Stimulated activated CD8-positive, alpha-beta memory T cell treated with anti-CD3 and anti-CD28 coated beads, Interleukin-7, amount 100 ng/mL, for 4 hours (primary cell): ENCODE measurements around the gene PCYOX1L.

Experiments
- DNase-seq, 2 donors: peaks; one replicate each; pipeline ENCODE4 v3.0.0-alpha.2; 2020; ENCODE audit warnings: low read depth in 2 of 2

PCYOX1L gene

DNA sequence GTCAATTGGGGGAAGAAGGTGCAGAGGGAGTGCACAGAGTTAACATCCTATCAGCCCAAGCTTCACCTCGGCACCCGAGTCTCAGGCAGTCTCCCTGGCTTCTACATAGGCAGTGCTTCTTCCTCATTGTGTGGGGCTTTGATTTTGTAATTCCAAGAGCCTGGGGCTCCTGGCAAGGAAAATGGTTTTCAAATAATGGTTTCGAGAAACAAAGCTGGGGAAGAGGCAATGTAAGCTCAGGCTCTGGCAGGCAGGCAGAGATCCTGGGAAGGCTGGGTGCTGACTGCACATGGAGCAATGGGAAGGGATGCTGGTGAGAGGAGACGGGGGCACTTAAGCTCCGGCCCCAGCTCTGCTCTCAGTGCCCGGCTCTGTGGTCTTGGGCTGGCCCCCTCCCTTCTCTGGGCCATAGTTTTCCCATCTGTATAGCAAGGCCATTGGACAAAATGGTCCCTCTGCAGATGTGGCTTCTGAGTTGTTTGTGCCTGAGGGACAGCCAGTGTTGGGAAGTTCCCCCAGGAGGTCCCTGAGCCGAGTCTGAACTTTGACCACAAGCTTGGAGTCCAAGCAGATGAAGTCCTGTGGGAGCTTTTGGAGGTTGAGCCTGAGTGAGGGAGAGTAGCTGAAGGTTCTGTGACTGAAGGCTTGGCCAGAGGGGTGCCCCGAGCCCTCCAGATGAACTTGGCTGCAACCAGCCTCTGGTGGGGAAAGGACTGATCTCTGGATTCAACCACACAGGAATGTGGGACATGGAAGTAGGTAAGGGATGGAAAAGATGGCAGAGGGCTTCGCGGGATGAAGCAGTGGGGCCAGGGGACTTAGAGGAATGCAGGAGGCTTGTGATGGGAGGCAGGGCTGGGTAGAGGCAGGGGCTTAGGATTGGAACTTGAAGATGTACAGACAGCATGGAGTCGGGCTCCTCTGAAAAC lies 49.7 kb downstream of the PCYOX1L start:
- DNase-seq: no peak

GRCh38 chr5:149408252-149409099 lies 50.6 kb downstream of the PCYOX1L start:
- DNase-seq: no peak

GRCh38 chr5:149409268-149409948 lies 51.6 kb downstream of the PCYOX1L start:
- DNase-seq: no peak

DNA sequence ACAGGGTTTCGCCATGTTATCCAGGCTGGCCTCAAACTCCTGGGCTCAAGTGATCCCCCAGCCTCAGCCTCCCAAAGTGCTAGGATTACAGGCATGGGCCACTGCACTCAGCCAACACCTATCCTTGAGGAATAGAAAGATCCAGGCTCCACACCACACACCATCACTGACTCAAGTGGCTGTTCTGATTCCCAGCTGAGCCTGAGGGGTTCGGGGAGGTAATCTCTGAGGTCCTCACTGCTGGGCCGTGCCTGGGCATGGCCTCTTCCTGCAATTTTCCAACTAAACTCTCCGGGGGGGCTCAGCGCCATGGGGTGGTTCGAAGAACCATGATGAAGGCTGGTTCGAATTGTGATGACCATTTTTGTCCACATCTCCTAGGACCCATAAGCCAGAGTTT lies 52.2 kb downstream of the PCYOX1L start:
- no peak for DNase-seq

GRCh38 chr5:149410721-149411432 lies 53.0 kb downstream of the PCYOX1L start:
- DNase-seq: no peak

- DNase-seq: no peak
Measured at GRCh38 chr5:149411738-149412519, 54.1 kb downstream of the PCYOX1L start.

DNA sequence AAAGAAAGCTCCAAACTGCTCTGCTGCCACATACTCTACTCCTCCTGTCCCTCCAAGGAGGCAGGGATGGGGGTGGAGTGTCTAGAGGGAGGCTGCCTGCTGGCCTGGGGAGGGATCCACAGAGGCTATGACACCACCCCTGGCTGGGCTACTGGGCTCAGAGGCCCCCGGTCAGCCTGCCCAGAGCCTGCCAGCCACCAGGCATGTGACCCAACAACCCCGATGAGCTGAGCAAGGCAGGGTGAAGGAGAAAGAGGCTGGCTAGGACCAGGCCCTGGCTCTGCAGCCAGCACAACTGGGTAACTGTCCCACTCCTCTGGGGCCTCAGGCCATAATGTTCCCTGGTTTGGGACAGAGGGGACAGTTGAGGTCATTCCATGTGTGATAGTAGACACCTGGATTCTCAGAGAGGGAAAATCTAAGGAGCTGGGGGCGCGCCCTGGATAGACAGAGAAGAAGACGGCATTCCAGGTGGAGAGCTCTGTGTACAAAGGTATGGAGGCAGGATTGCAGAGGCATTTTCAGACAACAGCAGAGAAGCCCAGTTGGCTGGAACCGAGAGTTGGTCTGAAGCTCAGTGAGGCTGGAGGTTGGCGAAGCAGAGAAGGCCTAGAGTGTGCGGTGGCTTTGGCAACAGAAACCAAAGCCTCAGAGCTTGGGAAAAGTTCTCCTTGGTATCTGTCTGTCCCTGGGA lies 55.1 kb downstream of the PCYOX1L start:
- no peak for DNase-seq

- no peak for DNase-seq
Measured at GRCh38 chr5:149413477-149414210, 55.8 kb downstream of the PCYOX1L start.

- no peak for DNase-seq
Measured at GRCh38 chr5:149414405-149415065, 56.7 kb downstream of the PCYOX1L start.

GRCh38 chr5:149415066-149415967 lies 57.5 kb downstream of the PCYOX1L start:
- no peak for DNase-seq

DNA sequence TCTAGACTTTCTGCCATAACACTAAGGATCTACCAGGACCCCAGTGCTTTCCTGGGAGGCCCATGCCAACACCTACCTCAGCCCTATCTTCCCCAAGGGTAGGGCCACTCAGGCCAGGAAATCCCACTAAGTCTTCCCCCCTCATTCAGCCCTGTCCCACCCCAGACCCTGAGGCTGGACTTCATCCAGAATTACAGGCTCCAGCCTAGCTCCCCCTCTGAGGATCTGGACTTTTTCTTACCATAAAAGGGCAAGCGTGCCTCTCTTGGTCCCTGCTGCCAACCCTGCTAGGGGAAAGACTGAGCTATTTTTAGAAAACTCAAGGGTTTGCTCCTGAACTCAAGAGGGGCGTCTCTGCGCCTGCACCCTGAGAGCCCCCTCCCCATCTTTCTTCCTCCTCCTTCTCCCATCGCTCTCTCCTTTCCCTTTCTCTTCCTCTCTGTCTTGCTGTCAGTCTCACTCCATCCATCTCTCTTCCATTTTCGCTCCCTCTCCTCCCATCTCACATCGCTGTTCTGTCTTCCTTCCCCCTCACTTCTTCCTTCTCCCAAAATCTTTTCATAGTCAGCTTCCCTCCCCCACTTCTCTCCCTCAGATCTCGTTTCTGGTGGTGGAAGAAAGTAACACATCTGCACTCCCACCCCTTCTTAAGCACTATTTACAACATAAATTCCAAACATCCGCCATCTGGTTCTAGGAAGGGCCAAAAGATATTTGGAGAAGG lies 59.3 kb downstream of the PCYOX1L start:
- DNase-seq: no peak

DNA sequence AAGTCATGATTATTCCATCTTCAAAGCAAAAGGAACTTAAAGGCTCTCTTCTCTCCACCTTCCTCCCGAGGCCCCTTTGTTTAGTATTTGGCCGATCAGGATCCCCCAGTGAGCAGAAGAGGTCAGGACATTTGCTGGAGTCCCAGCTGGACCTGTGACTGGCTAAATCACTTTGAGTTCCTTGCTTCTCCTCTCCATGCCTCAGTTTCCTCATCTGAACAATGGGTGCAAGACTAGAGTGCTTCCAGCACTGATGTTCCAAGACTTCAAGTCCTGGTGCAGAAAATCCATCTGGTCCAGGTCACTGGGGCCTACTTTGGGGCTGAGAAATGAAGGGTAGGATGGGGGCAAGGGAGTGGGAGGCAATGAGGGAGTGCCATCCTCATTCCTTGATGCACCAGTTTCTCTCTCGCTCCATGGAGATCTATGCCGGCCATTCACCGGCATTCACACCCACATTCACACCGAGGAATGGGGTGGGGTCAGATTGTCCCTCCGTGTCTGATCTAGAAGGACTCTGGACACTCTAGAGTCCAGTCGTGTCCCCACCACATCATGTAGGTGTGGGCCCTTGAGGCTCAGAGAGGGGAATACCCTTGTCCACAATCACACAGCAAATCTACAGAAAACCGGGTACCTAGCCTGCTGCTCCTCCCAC lies 60.0 kb downstream of the PCYOX1L start:
- DNase-seq: no peak

DNA sequence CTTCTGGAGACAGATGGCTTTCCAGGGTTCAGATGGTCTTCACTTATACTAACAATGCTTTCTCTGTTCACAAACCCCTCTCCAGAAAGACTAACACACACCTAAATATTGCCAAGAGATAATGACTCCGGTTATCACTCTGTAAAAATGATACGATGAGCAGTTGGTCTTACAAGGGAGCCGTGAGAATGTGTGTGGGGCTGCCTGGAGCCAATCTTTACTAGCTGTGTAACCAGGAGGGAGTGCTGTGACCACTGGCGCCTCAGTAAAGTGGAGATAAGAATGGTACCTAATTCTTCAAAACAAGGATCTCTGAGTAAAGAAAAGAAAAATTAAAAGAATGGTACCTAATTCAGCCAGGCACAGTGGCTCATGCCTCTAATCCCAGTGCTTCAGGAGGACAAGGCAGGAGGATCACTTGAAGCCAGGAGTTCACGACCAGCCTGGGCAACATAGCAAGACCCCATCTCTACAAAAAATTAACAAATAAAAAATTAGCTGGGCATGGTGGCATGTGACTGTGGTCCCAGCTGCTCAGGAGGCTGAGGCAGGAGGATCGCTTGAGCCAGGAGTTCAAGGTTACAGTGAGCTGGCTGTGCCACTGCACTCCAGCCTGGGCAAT lies 61.2 kb downstream of the PCYOX1L start:
- DNase-seq: no peak
